T-helper 9 cell (primary cell): ENCODE measurements around the gene NUDCD2.
A peak's percentile ranks its signal among the peaks of the same experiment; 100 is the strongest.
"Not testable (repeated sequence)": the region's sequence is repeated elsewhere in the genome, so short reads cannot be mapped to it uniquely, and the experiment has no call there.

ENCODE experiments used
- DNase-seq: peaks from one replicate; pipeline ENCODE4 v3.0.0-alpha.2; 2020

The NUDCD2 gene

GRCh38 chr5:163415673-163416072, 44.2 kb downstream of the NUDCD2 start:
- not testable (repeated sequence) for DNase-seq

GRCh38 chr5:163410505-163410904, 49.4 kb downstream of the NUDCD2 start:
- DNase-seq, result no peak

GRCh38 chr5:163409384-163409783, 50.5 kb downstream of the NUDCD2 start:
- DNase-seq, result no peak

GRCh38 chr5:163408311-163408923, 51.5 kb downstream of the NUDCD2 start:
- DNase-seq, result peak; percentile 48

- DNase-seq, result no peak
These were observed 52.8 kb downstream of the NUDCD2 start for GRCh38 chr5:163407034-163407655.

GRCh38 chr5:163404364-163405173, 55.3 kb downstream of the NUDCD2 start:
- DNase-seq, result no peak

GRCh38 chr5:163402007-163402406, 57.9 kb downstream of the NUDCD2 start:
- no peak for DNase-seq

GRCh38 chr5:163401271-163401670, 58.6 kb downstream of the NUDCD2 start:
- no peak for DNase-seq

- no peak for DNase-seq
These were observed 60.0 kb downstream of the NUDCD2 start for GRCh38 chr5:163399923-163400322.

GRCh38 chr5:163397354-163397753, 62.5 kb downstream of the NUDCD2 start:
- no peak for DNase-seq

- not testable (repeated sequence) for DNase-seq
These were observed 63.0 kb downstream of the NUDCD2 start for GRCh38 chr5:163396818-163397340.
